ENCODE measurements around the gene TAF6. TPM values are rescaled to one million over a fixed set of nuclear protein-coding genes. Genes with fewer than 3 reads are reported as not detected.

The TAF6 gene
- total RNA-seq, 1 experiment from 2014 or later: 87.1 TPM

DNA sequence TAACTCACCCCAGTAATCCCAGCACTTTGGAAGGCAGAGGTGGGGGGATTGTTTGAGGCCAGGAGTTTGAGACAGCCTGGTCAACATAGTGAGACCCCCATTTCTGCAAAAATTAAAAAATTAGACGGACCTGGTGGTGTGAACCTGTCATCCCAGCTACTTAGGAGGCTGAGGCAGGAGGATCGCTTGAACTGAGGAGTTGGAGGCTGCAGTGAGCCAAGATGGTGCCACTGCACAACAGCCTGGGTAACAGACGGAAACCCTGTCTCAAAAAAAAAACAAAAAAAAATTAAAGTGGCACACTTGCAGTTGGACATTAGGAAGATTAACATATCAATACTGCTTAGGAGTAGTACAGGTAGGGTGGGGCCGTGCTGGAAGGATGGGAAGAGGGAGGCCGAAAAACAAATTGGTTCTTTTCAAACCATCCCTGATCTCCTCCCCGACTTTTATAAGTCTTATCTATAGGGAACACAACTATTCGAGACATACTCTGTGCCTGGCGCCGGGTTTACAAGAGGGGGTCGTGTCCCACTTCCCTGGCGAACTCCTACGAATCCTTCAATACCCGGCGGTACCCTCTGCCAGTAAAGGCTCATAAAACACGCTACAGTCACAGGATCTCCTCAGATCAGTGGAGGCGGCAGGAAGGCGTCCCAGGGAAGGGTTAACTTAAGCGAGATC is 628 bp downstream of the TAF6 start:
- Histone ChIP-seq H4K91ac (ENCODE audit: insufficient read length, low read depth, low read length) (no peak overlapping the region), H3K23me2 (ENCODE audit: insufficient read length, low read depth, low read length, poor library complexity, severe bottlenecking) (peaks cover 5% of the 10 kb centered on the region), H2BK20ac (ENCODE audit: low read depth, low read length, poor library complexity, severe bottlenecking) (no peak overlapping the region), H3K23ac (ENCODE audit: insufficient read length, low read depth, low read length) (no peak overlapping the region), H2AFZ (ENCODE audit: low read length) (no peak overlapping the region), H3K9me3 (ENCODE audit: control insufficient read depth, low read depth, low read length) (no peaks in the 10 kb centered on the region), H3K4me2 (ENCODE audit: insufficient read depth, insufficient read length, low read length) (peak overlapping the region; percentile 97), H4K20me1 (ENCODE audit: control insufficient read depth, insufficient read depth, insufficient read length) (no peaks in the 10 kb centered on the region), H4K8ac (replicated peaks; ENCODE audit: insufficient read length, low read depth, low read length) (no peak overlapping the region), H2BK15ac (ENCODE audit: low read depth, low read length) (no peak overlapping the region), H3K9ac (ENCODE audit: extremely low read depth, insufficient read length, low read length) (peak overlapping the region; percentile 94), H3K4ac (ENCODE audit: low read depth, low read length) (no peak overlapping the region), H3K79me2 (ENCODE audit: insufficient read depth, low read length) (no peaks in the 10 kb centered on the region), H3K79me1 (ENCODE audit: insufficient read depth, low read depth, low read length, poor library complexity, severe bottlenecking) (no peaks in the 10 kb centered on the region), H3K14ac (ENCODE audit: insufficient read depth, low read length) (peak overlapping the region; percentile 88), H3K18ac (ENCODE audit: insufficient read length, low read depth, low read length) (no peak overlapping the region), H2BK120ac (ENCODE audit: low read depth, low read length, poor library complexity, severe bottlenecking) (no peak overlapping the region), H2BK12ac (ENCODE audit: insufficient read length, low read depth, low read length) (no peak overlapping the region), H3T11ph (ENCODE audit: low read length) (no peak overlapping the region), H3K27me3 (ENCODE audit: insufficient read depth, low read length) (no peaks in the 10 kb centered on the region), H3K56ac (ENCODE audit: insufficient read length, low read depth, low read length) (no peak overlapping the region), H3K27ac (ENCODE audit: insufficient read length, low read depth, low read length) (no peak overlapping the region), H2AK5ac (ENCODE audit: insufficient read length, low read length) (no peak overlapping the region), H3K4me1 (ENCODE audit: insufficient read depth, low read length) (no peaks in the 10 kb centered on the region), H2BK5ac (ENCODE audit: insufficient read length, low read length) (no peak overlapping the region), H4K5ac (ENCODE audit: insufficient read length, low read depth, low read length) (peak overlapping the region; percentile 8)
- no peaks in the 10 kb centered on the region for H3K9me3 Mint-ChIP-seq
- H3K27me3 Mint-ChIP-seq (ENCODE audit: low read depth): no peaks in the 10 kb centered on the region
- H3K4me1 Mint-ChIP-seq: peaks cover 12 to 14% of the 10 kb centered on the region in 2 experiments
- TF ChIP-seq, protein P1, sequence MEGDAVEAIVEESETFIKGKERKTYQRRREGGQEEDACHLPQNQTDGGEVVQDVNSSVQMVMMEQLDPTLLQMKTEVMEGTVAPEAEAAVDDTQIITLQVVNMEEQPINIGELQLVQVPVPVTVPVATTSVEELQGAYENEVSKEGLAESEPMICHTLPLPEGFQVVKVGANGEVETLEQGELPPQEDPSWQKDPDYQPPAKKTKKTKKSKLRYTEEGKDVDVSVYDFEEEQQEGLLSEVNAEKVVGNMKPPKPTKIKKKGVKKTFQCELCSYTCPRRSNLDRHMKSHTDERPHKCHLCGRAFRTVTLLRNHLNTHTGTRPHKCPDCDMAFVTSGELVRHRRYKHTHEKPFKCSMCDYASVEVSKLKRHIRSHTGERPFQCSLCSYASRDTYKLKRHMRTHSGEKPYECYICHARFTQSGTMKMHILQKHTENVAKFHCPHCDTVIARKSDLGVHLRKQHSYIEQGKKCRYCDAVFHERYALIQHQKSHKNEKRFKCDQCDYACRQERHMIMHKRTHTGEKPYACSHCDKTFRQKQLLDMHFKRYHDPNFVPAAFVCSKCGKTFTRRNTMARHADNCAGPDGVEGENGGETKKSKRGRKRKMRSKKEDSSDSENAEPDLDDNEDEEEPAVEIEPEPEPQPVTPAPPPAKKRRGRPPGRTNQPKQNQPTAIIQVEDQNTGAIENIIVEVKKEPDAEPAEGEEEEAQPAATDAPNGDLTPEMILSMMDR (conservative IDR thresholded peaks at IDR 0.05): no peak
- peaks cover 7 to 24% (median 17%) of the 10 kb centered on the region in 3 experiments; a peak in 5 of 7 replicates for H3K36me3 Mint-ChIP-seq (ENCODE audit: insufficient read depth in 1 of 3, low read depth in 3 of 3)
- DNase-seq: no peak
- H3K27ac Mint-ChIP-seq: peak overlapping the region; percentile 99
- H3K4me3 Mint-ChIP-seq: peak overlapping the region; percentile 96 to 98
- no CpG with 5 or more reads among the region's 18 CpGs for WGBS (ENCODE audit: extremely low coverage, insufficient read length, low lambda C conversion rate)
